WTC11 (cell line): ENCODE data around the gene MKLN1. TPM values are rescaled to one million over a fixed set of nuclear protein-coding genes. Genes with fewer than 3 reads are reported as not detected.

ENCODE experiments used
- ATAC-seq: fragments of 200-7000 bp; cut with Tn5 transposase; 2 replicates; pipeline ENCODE4 v1.10.0; 2021; ENCODE audit warnings: mild to moderate bottlenecking, moderate library complexity
- CTCF ChIA-PET: fragments of 300-600 bp; sonication (Branson Sonifier 250); formaldehyde crosslinking; loops from one replicate; lab custom pipeline; 2021; ENCODE audit warnings: antibody characterized with exemption; lab: Charles Lee
- POLR2A ChIA-PET: fragments of 350-600 bp; sonication (Branson Sonifier 250); formaldehyde crosslinking; loops from one replicate; lab custom pipeline; 2021; ENCODE audit warnings: antibody characterized with exemption; lab: Charles Lee
- DNase-seq: peaks from one replicate; pipeline ENCODE4 v3.0.0; 2021; ENCODE audit warnings: low spot score
- H3K27ac Mint-ChIP-seq: 2 replicates; pipeline ENCODE4 v1.8.0; 2021; ENCODE audit warnings: mixed read lengths
- H3K27me3 Mint-ChIP-seq: 2 replicates; pipeline ENCODE4 v1.8.0; 2021; ENCODE audit warnings: low read depth, mild to moderate bottlenecking, moderate library complexity, mixed read lengths
- H3K36me3 Mint-ChIP-seq: 2 replicates; pipeline ENCODE4 v1.8.0; 2021; ENCODE audit warnings: mixed read lengths
- H3K4me1 Mint-ChIP-seq: 2 replicates; pipeline ENCODE4 v1.8.0; 2022; ENCODE audit warnings: mixed read lengths
- H3K4me3 Mint-ChIP-seq: 2 replicates; pipeline ENCODE4 v1.8.0; 2021; ENCODE audit warnings: mild to moderate bottlenecking, moderate library complexity, mixed read lengths
- H3K9me3 Mint-ChIP-seq: 2 replicates; pipeline ENCODE4 v1.8.0; 2021; ENCODE audit warnings: mixed read lengths
- FOXJ3 ChIP-seq: sonication (generic); formaldehyde crosslinking; IDR thresholded peaks from 2 replicates; pipeline ENCODE4 v1.9.0; 2021; ENCODE audit warnings: missing genetic modification reagents, mild to moderate bottlenecking, borderline replicate concordance
- IRF2 ChIP-seq: sonication (generic); formaldehyde crosslinking; IDR thresholded peaks from 2 replicates; pipeline ENCODE4 v1.8.0; 2022; ENCODE audit warnings: low read depth, missing genetic modification reagents, borderline replicate concordance
- NFE2L1 ChIP-seq: sonication (generic); formaldehyde crosslinking; IDR thresholded peaks from 2 replicates; pipeline ENCODE4 v1.8.1; 2023; ENCODE audit warnings: missing genetic modification reagents
- PRRX2 ChIP-seq: fragments of 250-450 bp; sonication (Bioruptor Pico); IDR thresholded peaks from 2 replicates; pipeline ENCODE4 v1.8.0; 2021; ENCODE audit warnings: mild to moderate bottlenecking
- total RNA-seq: library from RNA; stranded (reverse); gene quantifications from 3 replicates; pipeline ENCODE4 v1.2.3, GENCODE V29; 2021
- TF ChIP-seq, protein P1 (sequence below): sonication (generic); formaldehyde crosslinking; conservative IDR thresholded peaks from 2 replicates; pipeline ENCODE4 v1.8.1; 2023; ENCODE audit warnings: mild to moderate bottlenecking, low read depth, missing genetic modification reagents, moderate library complexity
- TF ChIP-seq, protein P2 (sequence below): sonication (generic); formaldehyde crosslinking; IDR thresholded peaks from 2 replicates; pipeline ENCODE4 v1.8.1; 2023; ENCODE audit warnings: mild to moderate bottlenecking, missing genetic modification reagents, moderate library complexity
- TF ChIP-seq, protein P3 (sequence below): fragments of 250-450 bp; sonication (Bioruptor Pico); IDR thresholded peaks from 2 replicates; pipeline ENCODE4 v1.9.0; 2021; ENCODE audit warnings: mild to moderate bottlenecking, borderline replicate concordance
- TF ChIP-seq, protein P4 (sequence below): sonication (generic); formaldehyde crosslinking; IDR thresholded peaks from 2 replicates; pipeline ENCODE4 v1.8.1; 2022; ENCODE audit warnings: mild to moderate bottlenecking, moderate library complexity, missing genetic modification reagents
- TF ChIP-seq, protein P5 (sequence below): sonication (generic); formaldehyde crosslinking; IDR thresholded peaks from 2 replicates; pipeline ENCODE4 v1.8.1; 2023; ENCODE audit warnings: mild to moderate bottlenecking, missing genetic modification reagents, moderate library complexity
- TF ChIP-seq, protein P6 (sequence below): sonication (generic); formaldehyde crosslinking; IDR thresholded peaks from 2 replicates; pipeline ENCODE4 v1.8.1; 2022; ENCODE audit warnings: missing genetic modification reagents, borderline replicate concordance
- TF ChIP-seq, protein P7 (sequence below): fragments of 250-450 bp; sonication (Bioruptor Pico); IDR thresholded peaks from 2 replicates; pipeline ENCODE4 v1.9.0; 2021; ENCODE audit warnings: moderate library complexity, mild to moderate bottlenecking, inconsistent platforms, borderline replicate concordance

Gene MKLN1
- total RNA-seq, 1 experiment from 2014 or later, result 37.6 TPM

DNA sequence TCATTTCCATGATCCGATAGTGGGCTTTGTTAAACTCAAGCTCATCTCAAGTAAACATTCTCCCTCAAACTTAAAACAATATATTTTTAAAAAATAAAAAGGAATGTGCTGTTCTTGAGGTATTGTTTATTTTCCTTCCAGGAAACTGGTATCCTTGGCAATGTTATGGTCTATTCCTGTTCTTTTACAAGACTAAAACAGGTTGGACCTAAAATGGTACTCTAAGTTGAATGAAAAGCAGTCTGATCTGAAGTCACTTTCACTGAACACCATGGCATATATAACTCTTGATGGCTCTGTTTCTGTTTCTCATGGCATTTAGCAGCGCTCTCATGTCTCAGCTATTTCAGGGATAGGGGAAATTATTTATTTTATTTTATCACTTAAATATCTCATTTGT lies 158.7 kb downstream of the MKLN1 start (continued):
- TF ChIP-seq, protein P1, sequence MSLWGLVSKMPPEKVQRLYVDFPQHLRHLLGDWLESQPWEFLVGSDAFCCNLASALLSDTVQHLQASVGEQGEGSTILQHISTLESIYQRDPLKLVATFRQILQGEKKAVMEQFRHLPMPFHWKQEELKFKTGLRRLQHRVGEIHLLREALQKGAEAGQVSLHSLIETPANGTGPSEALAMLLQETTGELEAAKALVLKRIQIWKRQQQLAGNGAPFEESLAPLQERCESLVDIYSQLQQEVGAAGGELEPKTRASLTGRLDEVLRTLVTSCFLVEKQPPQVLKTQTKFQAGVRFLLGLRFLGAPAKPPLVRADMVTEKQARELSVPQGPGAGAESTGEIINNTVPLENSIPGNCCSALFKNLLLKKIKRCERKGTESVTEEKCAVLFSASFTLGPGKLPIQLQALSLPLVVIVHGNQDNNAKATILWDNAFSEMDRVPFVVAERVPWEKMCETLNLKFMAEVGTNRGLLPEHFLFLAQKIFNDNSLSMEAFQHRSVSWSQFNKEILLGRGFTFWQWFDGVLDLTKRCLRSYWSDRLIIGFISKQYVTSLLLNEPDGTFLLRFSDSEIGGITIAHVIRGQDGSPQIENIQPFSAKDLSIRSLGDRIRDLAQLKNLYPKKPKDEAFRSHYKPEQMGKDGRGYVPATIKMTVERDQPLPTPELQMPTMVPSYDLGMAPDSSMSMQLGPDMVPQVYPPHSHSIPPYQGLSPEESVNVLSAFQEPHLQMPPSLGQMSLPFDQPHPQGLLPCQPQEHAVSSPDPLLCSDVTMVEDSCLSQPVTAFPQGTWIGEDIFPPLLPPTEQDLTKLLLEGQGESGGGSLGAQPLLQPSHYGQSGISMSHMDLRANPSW (CRISPR knock-in tag), result no peak
- TF ChIP-seq, protein P2, sequence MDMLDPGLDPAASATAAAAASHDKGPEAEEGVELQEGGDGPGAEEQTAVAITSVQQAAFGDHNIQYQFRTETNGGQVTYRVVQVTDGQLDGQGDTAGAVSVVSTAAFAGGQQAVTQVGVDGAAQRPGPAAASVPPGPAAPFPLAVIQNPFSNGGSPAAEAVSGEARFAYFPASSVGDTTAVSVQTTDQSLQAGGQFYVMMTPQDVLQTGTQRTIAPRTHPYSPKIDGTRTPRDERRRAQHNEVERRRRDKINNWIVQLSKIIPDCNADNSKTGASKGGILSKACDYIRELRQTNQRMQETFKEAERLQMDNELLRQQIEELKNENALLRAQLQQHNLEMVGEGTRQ, result no peak
- no peak for TF ChIP-seq IRF2 (CRISPR knock-in tag)

DNA sequence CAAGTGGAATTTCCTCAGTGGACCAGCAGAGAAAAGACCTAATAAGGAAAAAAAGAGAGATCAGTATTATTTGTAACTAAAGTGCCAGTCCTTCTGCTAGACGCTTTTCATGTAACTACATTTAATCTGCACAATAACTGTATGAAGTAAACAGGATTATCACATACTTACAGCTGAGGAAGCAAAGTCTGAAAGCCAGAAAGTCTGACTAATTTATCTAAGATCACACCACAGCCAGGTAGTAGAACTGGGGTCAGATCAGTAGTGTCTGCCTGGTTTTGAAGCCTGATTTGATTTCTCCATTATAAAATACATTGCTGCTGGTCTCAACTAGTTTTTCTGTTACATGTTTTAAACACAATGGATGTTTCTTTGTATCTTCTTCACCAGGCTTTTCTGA lies 159.5 kb downstream of the MKLN1 start:
- POLR2A ChIA-PET, result no interaction called here
- no peaks in the 10 kb centered on the region for H3K9me3 Mint-ChIP-seq
- no peaks in the 10 kb centered on the region for H3K27me3 Mint-ChIP-seq
- no peak overlapping the region for H3K27ac Mint-ChIP-seq
- DNase-seq (no peak), ATAC-seq (no peak)
- H3K4me1 Mint-ChIP-seq, result no peaks in the 10 kb centered on the region
- TF ChIP-seq, protein P3, sequence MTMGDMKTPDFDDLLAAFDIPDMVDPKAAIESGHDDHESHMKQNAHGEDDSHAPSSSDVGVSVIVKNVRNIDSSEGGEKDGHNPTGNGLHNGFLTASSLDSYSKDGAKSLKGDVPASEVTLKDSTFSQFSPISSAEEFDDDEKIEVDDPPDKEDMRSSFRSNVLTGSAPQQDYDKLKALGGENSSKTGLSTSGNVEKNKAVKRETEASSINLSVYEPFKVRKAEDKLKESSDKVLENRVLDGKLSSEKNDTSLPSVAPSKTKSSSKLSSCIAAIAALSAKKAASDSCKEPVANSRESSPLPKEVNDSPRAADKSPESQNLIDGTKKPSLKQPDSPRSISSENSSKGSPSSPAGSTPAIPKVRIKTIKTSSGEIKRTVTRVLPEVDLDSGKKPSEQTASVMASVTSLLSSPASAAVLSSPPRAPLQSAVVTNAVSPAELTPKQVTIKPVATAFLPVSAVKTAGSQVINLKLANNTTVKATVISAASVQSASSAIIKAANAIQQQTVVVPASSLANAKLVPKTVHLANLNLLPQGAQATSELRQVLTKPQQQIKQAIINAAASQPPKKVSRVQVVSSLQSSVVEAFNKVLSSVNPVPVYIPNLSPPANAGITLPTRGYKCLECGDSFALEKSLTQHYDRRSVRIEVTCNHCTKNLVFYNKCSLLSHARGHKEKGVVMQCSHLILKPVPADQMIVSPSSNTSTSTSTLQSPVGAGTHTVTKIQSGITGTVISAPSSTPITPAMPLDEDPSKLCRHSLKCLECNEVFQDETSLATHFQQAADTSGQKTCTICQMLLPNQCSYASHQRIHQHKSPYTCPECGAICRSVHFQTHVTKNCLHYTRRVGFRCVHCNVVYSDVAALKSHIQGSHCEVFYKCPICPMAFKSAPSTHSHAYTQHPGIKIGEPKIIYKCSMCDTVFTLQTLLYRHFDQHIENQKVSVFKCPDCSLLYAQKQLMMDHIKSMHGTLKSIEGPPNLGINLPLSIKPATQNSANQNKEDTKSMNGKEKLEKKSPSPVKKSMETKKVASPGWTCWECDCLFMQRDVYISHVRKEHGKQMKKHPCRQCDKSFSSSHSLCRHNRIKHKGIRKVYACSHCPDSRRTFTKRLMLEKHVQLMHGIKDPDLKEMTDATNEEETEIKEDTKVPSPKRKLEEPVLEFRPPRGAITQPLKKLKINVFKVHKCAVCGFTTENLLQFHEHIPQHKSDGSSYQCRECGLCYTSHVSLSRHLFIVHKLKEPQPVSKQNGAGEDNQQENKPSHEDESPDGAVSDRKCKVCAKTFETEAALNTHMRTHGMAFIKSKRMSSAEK (CRISPR knock-in tag), result no peak
- TF ChIP-seq NFE2L1 (CRISPR knock-in tag) (no peak), FOXJ3 (CRISPR knock-in tag) (no peak), PRRX2 (CRISPR knock-in tag) (no peak)
- TF ChIP-seq, protein P2, result no peak
- TF ChIP-seq, protein P4, sequence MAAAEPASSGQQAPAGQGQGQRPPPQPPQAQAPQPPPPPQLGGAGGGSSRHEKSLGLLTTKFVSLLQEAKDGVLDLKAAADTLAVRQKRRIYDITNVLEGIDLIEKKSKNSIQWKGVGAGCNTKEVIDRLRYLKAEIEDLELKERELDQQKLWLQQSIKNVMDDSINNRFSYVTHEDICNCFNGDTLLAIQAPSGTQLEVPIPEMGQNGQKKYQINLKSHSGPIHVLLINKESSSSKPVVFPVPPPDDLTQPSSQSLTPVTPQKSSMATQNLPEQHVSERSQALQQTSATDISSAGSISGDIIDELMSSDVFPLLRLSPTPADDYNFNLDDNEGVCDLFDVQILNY (CRISPR knock-in tag), result no peak
- TF ChIP-seq, protein P5, sequence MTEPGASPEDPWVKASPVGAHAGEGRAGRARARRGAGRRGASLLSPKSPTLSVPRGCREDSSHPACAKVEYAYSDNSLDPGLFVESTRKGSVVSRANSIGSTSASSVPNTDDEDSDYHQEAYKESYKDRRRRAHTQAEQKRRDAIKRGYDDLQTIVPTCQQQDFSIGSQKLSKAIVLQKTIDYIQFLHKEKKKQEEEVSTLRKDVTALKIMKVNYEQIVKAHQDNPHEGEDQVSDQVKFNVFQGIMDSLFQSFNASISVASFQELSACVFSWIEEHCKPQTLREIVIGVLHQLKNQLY (CRISPR knock-in tag), result no peak
- TF ChIP-seq, protein P1 (CRISPR knock-in tag), result no peak
- TF ChIP-seq, protein P6, sequence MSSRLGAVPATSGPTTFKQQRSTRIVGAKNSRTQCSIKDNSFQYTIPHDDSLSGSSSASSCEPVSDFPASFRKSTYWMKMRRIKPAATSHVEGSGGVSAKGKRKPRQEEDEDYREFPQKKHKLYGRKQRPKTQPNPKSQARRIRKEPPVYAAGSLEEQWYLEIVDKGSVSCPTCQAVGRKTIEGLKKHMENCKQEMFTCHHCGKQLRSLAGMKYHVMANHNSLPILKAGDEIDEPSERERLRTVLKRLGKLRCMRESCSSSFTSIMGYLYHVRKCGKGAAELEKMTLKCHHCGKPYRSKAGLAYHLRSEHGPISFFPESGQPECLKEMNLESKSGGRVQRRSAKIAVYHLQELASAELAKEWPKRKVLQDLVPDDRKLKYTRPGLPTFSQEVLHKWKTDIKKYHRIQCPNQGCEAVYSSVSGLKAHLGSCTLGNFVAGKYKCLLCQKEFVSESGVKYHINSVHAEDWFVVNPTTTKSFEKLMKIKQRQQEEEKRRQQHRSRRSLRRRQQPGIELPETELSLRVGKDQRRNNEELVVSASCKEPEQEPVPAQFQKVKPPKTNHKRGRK (CRISPR knock-in tag), result no peak
- TF ChIP-seq, protein P7, sequence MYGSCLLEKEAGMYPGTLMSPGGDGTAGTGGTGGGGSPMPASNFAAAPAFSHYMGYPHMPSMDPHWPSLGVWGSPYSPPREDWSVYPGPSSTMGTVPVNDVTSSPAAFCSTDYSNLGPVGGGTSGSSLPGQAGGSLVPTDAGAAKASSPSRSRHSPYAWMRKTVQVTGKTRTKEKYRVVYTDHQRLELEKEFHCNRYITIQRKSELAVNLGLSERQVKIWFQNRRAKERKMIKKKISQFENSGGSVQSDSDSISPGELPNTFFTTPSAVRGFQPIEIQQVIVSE (CRISPR knock-in tag), result no peak
- CTCF ChIA-PET, result interaction anchor here (1.9 kb wide), 1 partner anchor 590 kb away, joined by 4 read pairs; no protein-coding TSS in a partner anchor
- no peak overlapping the region for H3K4me3 Mint-ChIP-seq
- no peaks in the 10 kb centered on the region for H3K36me3 Mint-ChIP-seq
